Stomach (tissue), 9 donors: ENCODE measurements around the gene HEATR5B. TPM values are rescaled to one million over a fixed set of nuclear protein-coding genes. Genes with fewer than 3 reads are reported as not detected.

Source experiments
- DNase-seq, 2 donors: peaks; one replicate each; pipeline versions ENCODE4 v3.0.0 to v3.0.0-alpha.2; 2013 to 2019
- H3K27ac ChIP-seq, 5 donors: fragments of 200-600 bp in 4 of 5; sonication (generic) in 4 of 5; one replicate each; pipeline ENCODE4 v1.5.1; 2013 to 2019; ENCODE audit warnings: mild to moderate bottlenecking in 1 of 5, moderate library complexity in 1 of 5
- H3K27me3 ChIP-seq, 3 donors: fragments of 200-600 bp; sonication (generic); one replicate each; pipeline ENCODE4 v1.5.1; 2017 to 2019; ENCODE audit warnings: mixed run types in 1 of 3
- H3K36me3 ChIP-seq, 4 donors: fragments of 200-600 bp; sonication (generic); 1 replicate in 3 of 4; 2 replicates in 1 of 4; pipeline ENCODE4 v1.5.1; 2016 to 2019
- H3K4me1 ChIP-seq, 4 donors: fragments of 200-600 bp; sonication (generic); one replicate each; pipeline ENCODE4 v1.5.1; 2016 to 2019
- H3K4me3 ChIP-seq, 4 donors: fragments of 200-600 bp; sonication (generic) in 3 of 4; one replicate each; pipeline ENCODE4 v1.5.1; 2016 to 2019; ENCODE audit warnings: mild to moderate bottlenecking in 1 of 4
- H3K9me3 ChIP-seq, 4 donors: fragments of 200-600 bp; sonication (generic); one replicate each; pipeline ENCODE4 v1.5.1; 2016 to 2019
- CTCF ChIP-seq, 7 experiments: fragments of 450-650 bp in 4 of 7; fragments of 200-600 bp in 3 of 7; sonication (generic) in 3 of 7; IDR thresholded peaks; one replicate each; pipeline ENCODE4 v1.5.1; 2016 to 2019; ENCODE audit warnings: antibody characterized with exemption in 7 of 7, control low read depth in 2 of 7, mild to moderate bottlenecking in 1 of 7
- EP300 ChIP-seq: sonication (generic); formaldehyde crosslinking; IDR thresholded peaks from one replicate; pipeline ENCODE4 v1.6.1; 2017; ENCODE audit warnings: antibody characterized with exemption
- POLR2A ChIP-seq, 4 donors: fragments of 450-650 bp; IDR thresholded peaks; one replicate each; pipeline ENCODE4 v1.6.1; 2016; ENCODE audit warnings: antibody characterized with exemption in 4 of 4, control low read depth in 2 of 4, mild to moderate bottlenecking in 1 of 4, moderate library complexity in 1 of 4
- POLR2AphosphoS5 ChIP-seq, 3 donors: sonication (generic); formaldehyde crosslinking; IDR thresholded peaks; one replicate each; pipeline ENCODE4 v1.6.1; 2016; ENCODE audit warnings: antibody characterized with exemption in 3 of 3
- WGBS, 5 donors: extraction: QIAGEN DNeasy Blood & Tissue Kit in 3 of 5; methylation state at CpG; one replicate each; pipeline versions ENCODE4 v1.1.5 to v1.1.7; 2013 to 2018; 5-methylcytosine and 5-hydroxymethylcytosine counted together
- intact Hi-C: fragments of 100-400 bp; cut with DNase I; formaldehyde crosslinking; loops from one replicate; pipeline ENCODE4 v1.15.1; 2023; ENCODE audit warnings: low total_unique reads
- polyA plus RNA-seq, 3 donors: library from polyadenylated mRNA; stranded (reverse); fragments of 200-250 nt; gene quantifications; one replicate each; pipeline ENCODE4 v1.2.3, GENCODE V29; 2013
- total RNA-seq, 5 donors: library from RNA; depleted of rRNA; stranded (reverse); fragments of >200 nt; gene quantifications; one replicate each; pipeline versions ENCODE4 v1.1.0 to v1.2.3, GENCODE V29; 2014 to 2016
- donor health status: healthy with polysubstance abuse.
- donor health status: Bipolar disorder and iron deficiency.
- donor health status: healthy.

Gene HEATR5B
- total and polyA plus RNA-seq, 8 donors: 3.2 to 95.1 (median 28.0) TPM

GRCh38 chr2:37020887-37021796, 63.0 kb downstream of the HEATR5B start:
- Histone ChIP-seq H3K4me1 (peaks cover 0 to 15% (median 7%) of the 10 kb centered on the region in 4 donors), H3K4me3 (no peak overlapping the region), H3K27ac (peak overlapping the region in 3 of 5 donors; percentile 21 to 52 (median 38)), H3K27me3 (no peaks in the 10 kb centered on the region), H3K36me3 (peaks cover 28 to 93% (median 89%) of the 10 kb centered on the region in 4 donors), H3K9me3 (no peaks in the 10 kb centered on the region)
- 75 to 96% (median 94%) methylated on average over 5 of the region's 5 CpGs for WGBS, 5 donors
- DNase-seq: peak in 1 of 2 donors; percentile 12
- no peak for TF ChIP-seq POLR2AphosphoS5 (IDR thresholded peaks at IDR 0.05)
- TF ChIP-seq POLR2A (IDR thresholded peaks at IDR 0.05): no peak
- no peak for TF ChIP-seq CTCF (IDR thresholded peaks at IDR 0.05)
- no peak for TF ChIP-seq EP300
- intact Hi-C loops: no loop called here

GRCh38 chr2:37020212-37020886, 63.8 kb downstream of the HEATR5B start:
- 27 to 41% (median 33%) methylated on average over 5 of the region's 5 CpGs for WGBS, 5 donors
- H3K27me3 ChIP-seq: no peaks in the 10 kb centered on the region
- H3K27ac ChIP-seq: peak overlapping the region in 3 of 5 donors; percentile 2 to 46 (median 38)
- no peak overlapping the region for H3K4me3 ChIP-seq
- DNase-seq: peak; percentile 71 to 87
- intact Hi-C loops: no loop called here
- H3K9me3 ChIP-seq: no peaks in the 10 kb centered on the region
- peaks cover 24 to 93% (median 89%) of the 10 kb centered on the region in 4 donors for H3K36me3 ChIP-seq
- TF ChIP-seq POLR2AphosphoS5 (IDR thresholded peaks at IDR 0.05): peak in 1 of 3 donors; percentile 39
- no peak for TF ChIP-seq CTCF (IDR thresholded peaks at IDR 0.05)
- no peak for TF ChIP-seq EP300
- TF ChIP-seq POLR2A (IDR thresholded peaks at IDR 0.05): no peak
- H3K4me1 ChIP-seq: peaks cover 0 to 15% (median 7%) of the 10 kb centered on the region in 4 donors

GRCh38 chr2:37013315-37013641, 70.9 kb downstream of the HEATR5B start:
- peaks cover 23 to 100% (median 91%) of the 10 kb centered on the region in 4 donors for H3K36me3 ChIP-seq
- no peak for TF ChIP-seq EP300
- TF ChIP-seq POLR2AphosphoS5 (IDR thresholded peaks at IDR 0.05): no peak
- TF ChIP-seq CTCF (IDR thresholded peaks at IDR 0.05): no peak
- no peak for TF ChIP-seq POLR2A (IDR thresholded peaks at IDR 0.05)
- H3K27ac ChIP-seq: no peak overlapping the region
- no peak for DNase-seq
- intact Hi-C loops: no loop called here
- H3K4me3 ChIP-seq: no peak overlapping the region
- no peaks in the 10 kb centered on the region for H3K9me3 ChIP-seq
- H3K27me3 ChIP-seq: no peaks in the 10 kb centered on the region
- 85 to 100% (median 92%) methylated on average over 4 of the region's 4 CpGs for WGBS, 5 donors
- H3K4me1 ChIP-seq: no peaks in the 10 kb centered on the region

- intact Hi-C loops: no loop called here
- Histone ChIP-seq H3K9me3 (no peaks in the 10 kb centered on the region), H3K4me3 (no peak overlapping the region), H3K36me3 (peaks cover 20 to 100% (median 93%) of the 10 kb centered on the region in 4 donors), H3K27ac (no peak overlapping the region), H3K4me1 (no peaks in the 10 kb centered on the region), H3K27me3 (no peaks in the 10 kb centered on the region)
- 74 to 84% (median 81%) methylated on average over 5 of the region's 5 CpGs for WGBS, 5 donors
- TF ChIP-seq CTCF (IDR thresholded peaks at IDR 0.05) (no peak), POLR2A (IDR thresholded peaks at IDR 0.05) (no peak), POLR2AphosphoS5 (IDR thresholded peaks at IDR 0.05) (no peak), EP300 (no peak)
- DNase-seq: no peak
Measured at GRCh38 chr2:37011130-37011529, 73.0 kb downstream of the HEATR5B start.
